Tibial nerve (tissue), 4 donors: ENCODE data around the gene ASTE1.

ENCODE experiments used
- CTCF ChIP-seq, 5 experiments: fragments of 200-600 bp in 3 of 5; fragments of 450-650 bp in 2 of 5; sonication (generic) in 3 of 5; IDR thresholded peaks; one replicate each; pipeline ENCODE4 v1.5.1; 2016 to 2019; ENCODE audit warnings: antibody characterized with exemption in 5 of 5, mild to moderate bottlenecking in 3 of 5, moderate library complexity in 2 of 5
- EP300 ChIP-seq, 2 donors: sonication (generic); formaldehyde crosslinking; IDR thresholded peaks; one replicate each; pipeline ENCODE4 v1.6.1; 2017; ENCODE audit warnings: antibody characterized with exemption in 2 of 2, mild to moderate bottlenecking in 1 of 2

- TF ChIP-seq CTCF (IDR thresholded peaks at IDR 0.05) (no peak), EP300 (IDR thresholded peaks at IDR 0.05) (peak; percentile 74 to 82)
Observed at GRCh38 chr3:131026321-131027151, at the start of gene ASTE1, which contains the start of gene NEK11.
